Erythroblast (primary cell): ENCODE results near the gene RNF166.
"Not testable (repeated sequence)": the region's sequence is repeated elsewhere in the genome, so short reads cannot be mapped to it uniquely, and the experiment has no call there.

Experiments used
- DNase-seq, 2 experiments: peaks; one replicate each; lab custom pipeline; 2025; lab: John Stamatoyannopoulos, UW
- GATA1 ChIP-seq: IDR thresholded peaks from 2 replicates; pipeline ENCODE4 v1.6.1; 2011; ENCODE audit warnings: low read depth, mild to moderate bottlenecking, control low read depth, low read length, moderate library complexity
- POLR2A ChIP-seq: IDR thresholded peaks from 2 replicates; pipeline ENCODE4 v1.6.1; 2011; ENCODE audit warnings: mild to moderate bottlenecking, low read length

Gene RNF166

DNA sequence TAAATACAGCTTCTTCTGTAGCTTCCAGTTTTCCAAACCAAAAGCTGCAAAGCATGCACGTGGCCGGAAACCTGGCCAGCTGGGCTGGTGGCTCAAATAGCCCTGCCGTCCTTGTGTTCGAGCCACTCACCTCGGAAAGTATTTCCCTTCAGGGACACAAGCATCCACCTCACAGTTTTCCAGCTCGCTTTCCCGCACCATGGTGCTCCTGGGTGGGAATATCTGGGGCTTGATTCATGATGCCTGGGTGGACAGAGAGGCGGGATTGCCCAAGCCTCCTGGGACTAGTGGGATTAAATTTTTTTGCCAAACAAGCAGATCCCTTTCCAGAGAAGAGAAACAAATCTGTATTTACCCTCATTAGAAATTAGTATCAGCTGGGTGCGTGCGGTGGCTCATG lies 36.2 kb downstream of the RNF166 start:
- DNase-seq, result no peak
- TF ChIP-seq GATA1 (no peak), POLR2A (no peak)

DNA sequence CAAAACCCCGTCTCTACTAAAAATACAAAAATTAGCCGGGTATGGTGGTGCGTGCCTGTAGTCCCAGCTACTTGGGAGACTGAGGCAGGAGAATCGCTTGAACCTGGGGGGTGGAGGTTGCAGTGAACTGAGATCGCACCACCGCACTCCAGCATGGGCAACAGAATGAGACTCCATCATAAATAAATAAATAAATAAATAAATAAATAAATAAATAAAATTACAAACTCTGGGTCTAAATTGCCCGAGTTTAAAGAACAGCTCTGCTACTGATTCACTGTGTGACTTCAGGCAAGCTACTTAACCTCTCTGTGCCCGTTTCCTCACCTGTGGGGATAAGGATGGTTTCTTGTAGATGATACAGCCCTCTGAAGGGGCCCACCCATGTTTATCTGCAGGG lies 36.7 kb downstream of the RNF166 start:
- not testable (repeated sequence) for DNase-seq

DNA sequence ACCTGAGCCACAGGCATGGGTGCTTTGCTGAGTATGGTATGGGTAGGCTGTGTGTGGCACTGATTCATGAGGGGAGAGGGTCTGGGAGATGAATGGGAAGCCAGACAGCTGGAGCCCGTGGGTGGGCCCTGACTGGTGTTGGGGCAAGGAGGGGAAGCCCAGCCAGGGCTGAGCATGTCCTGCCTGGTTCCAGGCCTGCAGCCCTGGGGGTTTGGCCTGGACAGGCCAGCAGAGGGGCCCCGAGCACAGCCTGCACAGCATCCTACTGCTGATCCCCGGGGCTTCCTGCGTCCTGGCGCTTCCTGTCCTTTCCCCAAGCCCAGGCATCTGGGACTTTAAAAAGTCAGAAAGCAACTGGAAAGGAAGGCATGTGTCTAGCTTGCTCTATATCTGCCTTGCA lies 38.7 kb downstream of the RNF166 start:
- DNase-seq, result no peak
- no peak for TF ChIP-seq GATA1
- no peak for TF ChIP-seq POLR2A

DNA sequence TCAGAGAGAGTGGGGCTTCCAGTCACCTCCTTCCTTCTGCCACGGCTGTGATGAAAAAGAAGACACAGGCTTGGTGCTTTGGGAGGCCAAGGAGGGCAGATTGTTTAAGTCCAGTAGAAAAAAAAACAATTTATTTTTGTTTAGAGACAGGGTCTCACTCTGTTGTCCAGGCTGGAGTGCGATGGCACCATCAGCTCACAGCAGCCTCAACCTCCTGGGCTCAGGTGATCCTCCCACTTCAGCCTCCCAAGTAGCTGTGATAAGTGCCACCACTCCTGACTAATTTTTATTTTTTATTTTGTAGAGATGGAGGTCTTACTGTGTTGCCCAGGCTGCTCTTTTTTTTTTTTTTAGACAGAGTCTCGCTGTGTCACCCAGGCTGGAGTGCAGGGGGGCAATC lies 40.6 kb downstream of the RNF166 start:
- no peak for DNase-seq
- no peak for TF ChIP-seq POLR2A
- no peak for TF ChIP-seq GATA1

DNA sequence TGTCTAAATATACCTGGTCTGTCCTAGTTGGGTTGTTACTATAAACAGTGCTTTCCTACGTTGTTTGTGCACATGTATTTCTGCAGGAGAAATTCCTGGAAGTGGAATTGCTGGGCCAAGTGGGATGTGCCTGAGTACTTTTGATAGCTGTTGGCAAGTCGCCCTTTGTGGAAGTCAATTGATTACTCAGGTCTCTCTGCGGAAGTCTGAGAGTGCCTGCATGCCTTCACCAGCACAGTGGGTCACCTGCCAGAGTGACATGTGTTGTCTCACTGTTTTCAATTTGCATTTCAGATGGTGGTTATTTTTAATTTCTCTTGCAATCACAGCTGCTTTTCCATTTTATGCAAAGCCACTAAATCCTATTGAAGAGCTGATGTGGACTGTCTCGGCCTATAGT lies 41.1 kb downstream of the RNF166 start:
- DNase-seq, result no peak
- TF ChIP-seq POLR2A (no peak), GATA1 (no peak)

DNA sequence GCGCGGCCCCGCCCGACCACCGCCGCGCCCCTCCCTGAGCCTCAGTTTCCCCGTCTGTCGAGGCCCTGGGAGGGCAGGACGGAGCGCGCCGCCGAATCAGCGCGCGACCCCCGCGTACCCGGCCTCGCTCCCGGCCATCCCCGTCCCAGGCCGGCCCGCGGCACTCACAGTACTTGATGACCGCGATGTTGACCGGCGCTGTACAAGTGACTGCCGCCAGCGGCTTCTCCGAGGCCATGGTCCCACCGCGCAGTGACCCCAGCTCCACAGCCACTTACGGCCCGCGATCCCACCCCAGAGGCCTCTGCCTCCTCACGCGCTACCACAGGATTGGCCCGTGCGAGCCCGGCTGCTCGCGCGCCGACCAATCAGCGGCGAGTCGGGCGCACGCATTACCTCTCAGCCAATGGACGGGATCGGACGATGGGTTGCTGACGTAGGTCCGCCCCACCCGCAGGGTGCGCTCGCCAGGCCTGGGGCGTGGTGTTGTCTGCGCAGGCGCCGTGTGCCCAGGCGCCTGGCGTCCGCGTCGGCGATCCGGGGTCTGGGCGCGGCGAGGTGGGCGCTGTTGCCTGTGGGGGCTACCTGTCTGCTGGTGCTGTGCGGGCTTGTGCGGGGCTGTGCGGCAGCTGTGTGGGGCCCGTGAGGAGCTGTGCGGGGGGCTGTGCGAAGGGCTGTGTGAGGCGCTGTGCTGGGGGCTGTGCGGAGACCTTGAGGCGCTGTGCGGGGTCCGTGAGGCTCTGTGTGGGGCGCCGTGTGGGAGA lies 43.2 kb downstream of the RNF166 start, which contains the start of gene MVD:
Gene MVD, minus strand, starts transcription at position 249 of the 764 bp plus-strand sequence. Its CDS starts 11 bp downstream, at position 238.
- TF ChIP-seq POLR2A, result peak; percentile 94
- no peak for TF ChIP-seq GATA1

DNA sequence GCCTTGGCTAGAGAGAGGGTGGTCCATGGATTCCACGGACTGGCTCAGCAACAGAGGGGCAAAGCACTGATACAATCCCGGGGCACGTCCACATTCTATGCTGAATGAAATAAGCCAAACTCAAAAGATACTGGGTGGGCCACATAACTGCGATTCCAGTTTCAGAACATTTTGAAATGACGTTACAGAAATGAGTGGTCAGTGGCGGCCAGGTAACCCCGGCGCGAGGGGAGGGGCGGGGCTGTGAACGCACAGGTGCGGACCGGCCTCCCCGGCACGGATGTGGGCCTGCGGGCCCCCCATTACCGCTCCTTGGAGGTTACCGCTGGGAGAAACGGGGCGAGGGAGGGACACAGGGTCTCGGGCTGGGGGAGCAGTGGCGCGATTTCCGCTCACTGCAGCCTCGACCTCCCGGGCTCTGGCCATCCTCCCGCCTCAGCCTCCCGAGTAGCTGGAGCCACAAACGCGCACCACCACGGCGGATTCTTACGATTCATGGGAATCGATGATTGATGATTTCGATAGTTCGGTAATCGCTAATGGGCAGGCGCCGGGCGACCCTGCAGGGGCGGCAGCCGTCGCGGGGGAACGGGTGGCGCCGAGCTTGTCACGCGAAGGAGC lies 43.9 kb downstream of the RNF166 start:
- TF ChIP-seq GATA1 (no peak), POLR2A (no peak)
- DNase-seq, result peak in 1 of 2 experiments; percentile 45

More for the DNA sequence above, 43.2 kb downstream of the RNF166 start, which contains the start of gene MVD:
- DNase-seq, result peak; percentile 99

DNA sequence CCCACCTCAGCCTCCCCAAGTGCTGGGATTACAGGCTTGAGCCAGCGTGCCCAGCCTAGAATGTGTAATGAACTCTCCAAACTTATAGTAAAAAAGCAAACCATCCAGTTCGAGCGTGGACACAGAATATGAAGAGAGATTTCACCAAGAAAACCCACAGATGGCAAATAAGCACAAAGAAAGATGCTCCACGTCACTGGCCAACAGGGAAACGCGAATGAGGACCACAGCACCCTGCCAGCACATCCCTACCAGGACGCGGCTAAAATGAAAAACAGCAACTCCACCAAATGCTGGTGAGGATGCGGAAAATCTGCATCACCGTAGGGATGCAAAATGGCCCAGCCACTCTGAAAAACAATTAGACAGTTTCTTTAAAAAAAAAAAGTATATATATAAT lies 44.7 kb downstream of the RNF166 start:
- DNase-seq, result no peak
- no peak for TF ChIP-seq POLR2A

DNA sequence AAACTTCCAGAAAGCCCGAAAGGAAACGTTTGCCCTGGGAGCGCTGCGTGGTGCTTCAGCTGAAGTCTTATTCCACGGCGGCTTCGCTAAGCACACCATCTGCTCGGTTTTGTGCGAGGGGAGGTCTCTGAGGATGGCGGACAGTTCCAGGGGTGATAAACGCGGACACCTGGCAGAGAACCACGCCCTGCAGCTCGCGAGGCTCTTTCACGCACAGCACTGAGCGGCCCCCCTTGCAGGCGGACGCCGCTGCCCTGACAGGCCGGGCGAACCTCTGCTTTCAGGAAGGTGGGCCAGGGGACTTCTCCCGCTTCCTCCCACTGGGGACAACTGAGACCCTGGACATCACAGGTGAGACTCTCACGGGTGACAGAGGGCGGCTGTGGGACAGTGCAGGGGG lies 47.0 kb downstream of the RNF166 start:
- TF ChIP-seq GATA1 (no peak), POLR2A (no peak)
- DNase-seq, result no peak

DNA sequence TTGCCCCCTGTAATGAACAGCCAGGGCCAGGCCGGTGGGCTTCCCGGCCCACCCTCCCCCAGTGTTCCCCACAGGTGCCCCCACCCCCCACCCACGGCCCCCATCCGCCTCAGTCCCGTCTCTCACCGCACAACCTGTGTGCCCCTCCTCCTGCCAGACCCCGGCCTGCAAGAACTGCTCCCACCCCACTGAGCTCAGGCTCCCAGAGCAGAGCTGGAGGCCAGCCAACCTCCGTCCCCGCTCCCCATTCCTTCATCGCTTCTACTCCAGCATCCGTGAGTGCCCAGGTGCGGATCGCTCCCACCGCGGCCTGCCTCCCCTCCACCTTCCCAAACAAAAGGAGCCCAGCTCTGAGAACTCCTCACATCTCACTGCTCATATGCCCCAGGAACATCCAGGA lies 47.5 kb downstream of the RNF166 start:
- no peak for TF ChIP-seq GATA1
- TF ChIP-seq POLR2A, result no peak
- no peak for DNase-seq

DNA sequence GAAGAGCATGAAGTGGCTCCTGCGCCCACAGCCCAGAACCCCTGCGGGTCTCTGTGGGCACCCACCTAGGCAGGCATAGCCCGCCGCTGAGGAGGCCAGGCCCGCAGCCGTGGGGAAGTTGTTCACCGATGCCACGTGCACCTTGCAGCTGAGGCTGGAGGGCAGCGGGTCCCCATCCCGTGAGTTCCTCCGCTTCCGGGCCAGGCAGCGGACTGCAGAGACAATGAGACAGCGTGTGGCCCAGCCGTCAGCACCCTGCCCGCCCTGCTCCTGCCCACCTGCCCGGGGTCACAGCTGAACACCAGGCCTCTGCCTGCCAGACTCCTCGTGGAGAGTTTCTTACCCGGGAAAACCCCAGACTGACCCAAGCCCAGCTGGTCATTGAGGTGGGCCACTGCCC lies 48.8 kb downstream of the RNF166 start:
- TF ChIP-seq POLR2A (no peak), GATA1 (no peak)
- no peak for DNase-seq

DNA sequence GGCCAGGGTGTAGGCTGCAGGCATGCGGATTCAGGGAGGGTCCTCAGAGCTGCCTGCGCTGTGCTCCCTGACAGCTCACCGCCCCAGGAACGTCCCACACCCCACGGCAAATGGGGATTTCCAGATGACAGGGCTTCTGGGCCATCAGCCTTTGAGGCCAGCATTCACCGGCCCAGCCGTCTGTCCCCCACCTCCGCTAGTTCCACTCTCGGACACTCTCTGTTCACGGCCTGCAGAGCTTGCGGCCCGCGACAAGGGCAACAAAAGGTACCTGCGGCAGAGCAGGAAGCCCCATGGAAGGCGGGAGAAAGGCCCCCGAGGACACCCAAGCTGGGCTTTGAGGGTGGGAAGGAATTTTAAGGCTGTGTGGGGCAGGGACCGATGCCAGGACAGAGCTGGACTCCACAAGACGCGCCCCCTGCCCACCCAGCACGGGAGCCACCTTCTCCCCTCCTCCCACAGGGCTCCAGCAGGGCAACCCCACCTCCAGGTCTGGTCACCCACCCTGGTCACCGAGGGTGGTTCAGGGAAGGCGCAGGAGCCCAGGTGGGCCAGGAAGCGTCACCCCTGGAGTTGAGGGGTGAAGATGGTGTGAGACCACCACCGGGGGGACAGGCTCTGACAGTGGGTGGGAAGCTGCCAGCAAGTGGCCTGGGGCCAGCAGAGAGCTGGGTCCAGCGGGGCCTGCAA lies 49.8 kb downstream of the RNF166 start:
- TF ChIP-seq GATA1 (no peak), POLR2A (no peak)

DNA sequence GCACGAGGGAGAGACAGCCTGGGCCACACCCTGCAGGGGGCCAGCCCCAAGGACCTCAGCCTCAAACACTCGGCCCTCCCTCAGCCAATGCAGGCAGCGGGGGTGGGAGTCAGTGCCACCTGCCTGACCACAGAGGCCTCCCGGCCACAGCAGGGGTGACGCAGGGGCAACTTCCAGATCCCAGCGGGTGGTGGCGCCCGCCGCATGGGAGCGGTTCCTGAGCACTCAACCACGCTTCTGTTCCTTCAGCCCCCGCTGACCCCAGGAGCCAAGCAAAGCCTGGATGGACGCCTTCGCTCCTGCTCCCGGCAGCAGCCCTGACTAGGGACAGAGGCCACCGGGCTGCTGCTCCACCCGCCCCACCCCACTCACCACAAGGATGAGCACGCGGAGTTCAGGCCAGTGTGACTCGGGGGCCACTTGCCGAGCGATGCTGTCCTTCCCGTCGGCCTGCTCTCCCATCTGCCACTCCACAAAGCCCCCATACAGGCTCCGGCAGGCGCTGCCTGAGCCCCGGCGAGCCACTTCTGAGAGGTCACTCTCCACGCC lies 50.4 kb downstream of the RNF166 start:
- TF ChIP-seq GATA1 (no peak), POLR2A (no peak)
- no peak for DNase-seq

More for the DNA sequence above, 49.8 kb downstream of the RNF166 start:
- no peak for DNase-seq

DNA sequence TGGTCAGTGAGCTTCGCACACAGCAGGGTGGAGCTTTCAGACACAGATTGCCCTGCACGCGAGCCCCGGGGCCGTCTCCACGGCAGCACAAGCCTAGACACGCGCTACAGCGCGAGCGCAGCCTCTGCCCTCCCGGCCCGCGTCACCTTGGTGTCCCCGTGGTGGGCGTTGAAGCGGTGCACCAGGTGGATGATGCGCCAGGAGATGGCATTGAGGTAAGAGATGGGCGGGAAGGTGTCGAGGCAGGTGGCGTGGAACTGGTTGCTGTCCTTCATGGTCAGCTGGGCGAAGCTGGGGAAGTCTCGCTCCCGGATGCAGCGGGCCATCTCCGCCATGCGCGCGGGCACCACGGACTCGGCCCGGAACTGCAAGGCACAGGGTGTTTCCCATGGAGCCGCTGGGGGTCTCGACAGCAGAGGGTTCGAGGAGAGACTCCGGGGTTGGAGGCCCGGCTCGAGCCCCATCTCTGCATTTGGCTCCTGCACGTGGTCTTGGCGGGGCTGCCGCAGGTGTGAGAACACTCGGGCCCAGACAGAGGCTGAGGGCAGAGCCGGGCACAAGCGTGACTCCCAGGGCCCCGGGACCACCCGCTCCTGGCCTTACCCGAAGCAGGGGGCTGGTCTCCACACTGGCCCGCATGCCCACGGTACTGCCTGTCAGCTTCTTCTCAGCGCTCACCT lies 51.0 kb downstream of the RNF166 start:
- no peak for DNase-seq
- TF ChIP-seq POLR2A (no peak), GATA1 (no peak)
